Measurements from ENCODE around the gene CYP27A1. TPM values are rescaled to one million over a fixed set of nuclear protein-coding genes. Genes with fewer than 3 reads are reported as not detected.

Gene CYP27A1
- total RNA-seq, 1 donor from 2014 or later, result 16.8 TPM

GRCh38 chr2:218743068-218743467 lies 38.9 kb upstream of the CYP27A1 start:
- Mint-ChIP-seq H3K27ac (no peak overlapping the region), H3K9me3 (peaks cover 3% of the 10 kb centered on the region), H3K4me3 (no peak overlapping the region), H3K36me3 (peaks cover 57% of the 10 kb centered on the region), H3K4me1 (peaks cover 8% of the 10 kb centered on the region), H3K27me3 (ENCODE audit: low read depth) (no peaks in the 10 kb centered on the region)
- DNase-seq (ENCODE audit: low spot score in 2 of 2, unreplicated experiment in 2 of 2), result no peak
- no peak for TF ChIP-seq CTCF (IDR thresholded peaks at IDR 0.05; ENCODE audit: unreplicated experiment)

- Mint-ChIP-seq H3K36me3 (peaks cover 59% of the 10 kb centered on the region), H3K27ac (no peak overlapping the region), H3K4me3 (no peak overlapping the region), H3K9me3 (peaks cover 3% of the 10 kb centered on the region), H3K4me1 (peaks cover 8% of the 10 kb centered on the region), H3K27me3 (ENCODE audit: low read depth) (no peaks in the 10 kb centered on the region)
- no peak for TF ChIP-seq CTCF (IDR thresholded peaks at IDR 0.05; ENCODE audit: unreplicated experiment)
- no peak for DNase-seq (ENCODE audit: low spot score in 2 of 2, unreplicated experiment in 2 of 2)
Observed at GRCh38 chr2:218744615-218745014, 37.3 kb upstream of the CYP27A1 start.

- no peak for TF ChIP-seq CTCF (IDR thresholded peaks at IDR 0.05; ENCODE audit: unreplicated experiment)
- Mint-ChIP-seq H3K27me3 (ENCODE audit: low read depth) (no peaks in the 10 kb centered on the region), H3K36me3 (peaks cover 58% of the 10 kb centered on the region), H3K4me3 (no peak overlapping the region), H3K4me1 (peaks cover 8% of the 10 kb centered on the region), H3K9me3 (peaks cover 3% of the 10 kb centered on the region), H3K27ac (peak overlapping the region; percentile 35)
- DNase-seq (ENCODE audit: low spot score in 2 of 2, unreplicated experiment in 2 of 2), result no peak
Observed at GRCh38 chr2:218745160-218745558, 36.8 kb upstream of the CYP27A1 start.

GRCh38 chr2:218745559-218746469 lies 36.1 kb upstream of the CYP27A1 start:
- no peak for DNase-seq (ENCODE audit: low spot score in 2 of 2, unreplicated experiment in 2 of 2)
- Mint-ChIP-seq H3K36me3 (peaks cover 58% of the 10 kb centered on the region), H3K27me3 (ENCODE audit: low read depth) (no peaks in the 10 kb centered on the region), H3K27ac (peak overlapping the region; percentile 51), H3K4me1 (peaks cover 8% of the 10 kb centered on the region), H3K9me3 (peaks cover 3% of the 10 kb centered on the region), H3K4me3 (no peak overlapping the region)
- no peak for TF ChIP-seq CTCF (IDR thresholded peaks at IDR 0.05; ENCODE audit: unreplicated experiment)

GRCh38 chr2:218746470-218746795 lies 35.5 kb upstream of the CYP27A1 start:
- Mint-ChIP-seq H3K27ac (no peak overlapping the region), H3K4me1 (peaks cover 8% of the 10 kb centered on the region), H3K9me3 (peaks cover 3% of the 10 kb centered on the region), H3K36me3 (peaks cover 58% of the 10 kb centered on the region), H3K4me3 (no peak overlapping the region), H3K27me3 (ENCODE audit: low read depth) (no peaks in the 10 kb centered on the region)
- no peak for TF ChIP-seq CTCF (IDR thresholded peaks at IDR 0.05; ENCODE audit: unreplicated experiment)
- no peak for DNase-seq (ENCODE audit: low spot score in 2 of 2, unreplicated experiment in 2 of 2)
